Measurements from ENCODE around the gene GPR137.

GPR137 gene

GRCh38 chr11:64247729-64248531 lies 37.7 kb upstream of the GPR137 start:
- DNase-seq, result peak; percentile 39
- H3K27ac ChIP-seq, result peak overlapping the region; percentile 81

GRCh38 chr11:64248578-64248977 lies 37.1 kb upstream of the GPR137 start:
- H3K9me3 ChIP-seq (ENCODE audit: severe bottlenecking), result no peaks in the 10 kb centered on the region
- TF ChIP-seq CTCF (IDR thresholded peaks at IDR 0.05; ENCODE audit: low read depth, low read length), result no peak
- DNase-seq, result peak; percentile 54
- peak overlapping the region; percentile 81 for H3K27ac ChIP-seq
- no peak overlapping the region for H3K4me3 ChIP-seq (ENCODE audit: low read depth, low read length)
- H3K27me3 ChIP-seq (ENCODE audit: insufficient read depth, low read depth, severe bottlenecking), result no peaks in the 10 kb centered on the region
- peaks cover 21% of the 10 kb centered on the region for H3K36me3 ChIP-seq

More at GRCh38 chr11:64247729-64248531, 37.7 kb upstream of the GPR137 start:
- no peaks in the 10 kb centered on the region for H3K27me3 ChIP-seq (ENCODE audit: insufficient read depth, low read depth, severe bottlenecking)
- no peak for TF ChIP-seq CTCF (IDR thresholded peaks at IDR 0.05; ENCODE audit: low read depth, low read length)
- peaks cover 28% of the 10 kb centered on the region for H3K36me3 ChIP-seq
- H3K4me3 ChIP-seq (ENCODE audit: low read depth, low read length), result peak overlapping the region; percentile 84
- H3K9me3 ChIP-seq (ENCODE audit: severe bottlenecking), result no peaks in the 10 kb centered on the region

DNA sequence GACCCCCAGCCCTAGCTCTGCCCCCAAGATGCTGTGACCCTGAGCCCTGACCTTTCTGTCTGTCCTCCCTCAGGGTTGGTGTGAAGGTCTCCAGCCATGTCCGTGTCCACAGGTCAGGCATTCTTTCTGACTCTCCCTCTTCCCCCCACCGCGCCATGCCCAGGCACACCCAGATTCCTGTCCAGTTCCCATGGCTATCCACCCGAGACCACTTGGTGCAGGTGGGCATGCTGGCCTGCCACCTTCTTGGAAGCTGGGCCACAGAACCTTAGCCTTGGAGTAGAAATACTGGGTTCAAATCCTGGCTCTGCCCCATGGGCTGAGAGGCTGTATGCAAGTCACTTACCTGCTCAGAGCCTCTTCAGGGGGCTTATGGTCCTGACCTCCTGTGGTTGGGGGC lies 36.6 kb upstream of the GPR137 start:
- no peak for DNase-seq
- Histone ChIP-seq H3K27ac (peak overlapping the region; percentile 44), H3K36me3 (peaks cover 18% of the 10 kb centered on the region), H3K9me3 (ENCODE audit: severe bottlenecking) (no peaks in the 10 kb centered on the region), H3K4me3 (ENCODE audit: low read depth, low read length) (no peak overlapping the region), H3K27me3 (ENCODE audit: insufficient read depth, low read depth, severe bottlenecking) (no peaks in the 10 kb centered on the region)
- TF ChIP-seq CTCF (IDR thresholded peaks at IDR 0.05; ENCODE audit: low read depth, low read length), result no peak

- Histone ChIP-seq H3K9me3 (ENCODE audit: severe bottlenecking) (no peaks in the 10 kb centered on the region), H3K36me3 (peaks cover 13% of the 10 kb centered on the region), H3K4me3 (ENCODE audit: low read depth, low read length) (no peak overlapping the region), H3K27ac (peak overlapping the region; percentile 44), H3K27me3 (ENCODE audit: insufficient read depth, low read depth, severe bottlenecking) (no peaks in the 10 kb centered on the region)
- no peak for TF ChIP-seq CTCF (IDR thresholded peaks at IDR 0.05; ENCODE audit: low read depth, low read length)
- no peak for DNase-seq
These were observed 35.9 kb upstream of the GPR137 start for GRCh38 chr11:64249563-64250414.

DNA sequence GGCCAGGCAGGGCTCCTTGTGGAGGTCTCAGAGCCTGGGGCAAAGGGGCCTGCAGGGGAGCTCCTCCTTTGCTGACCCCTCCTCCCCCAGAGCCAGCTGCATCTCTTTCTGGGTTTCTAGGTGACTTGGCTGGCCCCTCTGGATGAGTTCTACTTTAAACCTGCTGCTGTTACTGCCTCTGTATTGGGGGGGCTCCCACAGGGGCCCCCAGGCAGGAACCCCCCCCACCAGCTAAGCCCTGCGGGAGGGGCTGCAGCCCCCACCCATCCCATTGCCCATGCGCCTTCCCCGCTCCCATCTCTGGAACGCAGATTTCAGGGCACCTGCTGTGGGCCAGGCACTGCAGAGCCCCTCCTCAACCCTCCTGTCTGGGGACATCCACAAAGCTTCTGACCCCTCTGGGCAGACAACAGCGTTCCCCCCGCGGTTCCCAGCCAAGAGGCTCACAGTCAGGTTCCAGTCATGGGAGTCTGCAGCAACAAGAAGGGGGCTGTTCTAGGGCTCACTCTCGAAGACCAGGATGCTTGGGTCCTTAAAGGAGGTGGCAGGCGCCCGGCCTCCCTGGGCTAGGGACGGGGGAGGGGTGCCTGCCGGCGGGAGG lies 35.1 kb upstream of the GPR137 start:
- Histone ChIP-seq H3K9me3 (ENCODE audit: severe bottlenecking) (no peaks in the 10 kb centered on the region), H3K27me3 (ENCODE audit: insufficient read depth, low read depth, severe bottlenecking) (no peaks in the 10 kb centered on the region), H3K36me3 (peaks cover 14% of the 10 kb centered on the region), H3K4me3 (ENCODE audit: low read depth, low read length) (peak overlapping the region; percentile 59), H3K27ac (peak overlapping the region; percentile 73)
- DNase-seq, result no peak
- no peak for TF ChIP-seq CTCF (IDR thresholded peaks at IDR 0.05; ENCODE audit: low read depth, low read length)
